Astrocyte (in vitro differentiated cells and primary cell): ENCODE measurements around the gene PLB1. TPM values are rescaled to one million over a fixed set of nuclear protein-coding genes. Genes with fewer than 3 reads are reported as not detected.
A peak's percentile ranks its signal among the peaks of the same experiment; 100 is the strongest.

Source experiments
- DNase-seq: peaks from one replicate; pipeline ENCODE4 v3.0.0-alpha.2; 2010; ENCODE audit warnings: low read depth
- FAIRE-seq: peaks from 2 replicates; lab custom pipeline; 2011; peaks lifted over from hg19 to GRCh38; lab: Jason Lieb, UNC
- H2AFZ ChIP-seq: 2 replicates; pipeline ENCODE4 v1.6.0; 2012; ENCODE audit warnings: low read depth, low read length, inconsistent platforms
- H3K27ac ChIP-seq: 2 replicates; pipeline ENCODE4 v1.5.1; 2011; ENCODE audit warnings: low read depth, low read length, inconsistent platforms
- H3K27me3 ChIP-seq: 2 replicates; pipeline ENCODE4 v1.6.0; 2011; ENCODE audit warnings: low read length, inconsistent platforms; ENCODE audit not compliant: insufficient read depth
- H3K36me3 ChIP-seq: 2 replicates; pipeline ENCODE4 v1.5.1; 2011; ENCODE audit warnings: low read length, inconsistent platforms; ENCODE audit not compliant: insufficient read depth
- H3K4me1 ChIP-seq: 2 replicates; pipeline ENCODE4 v1.5.1; 2011; ENCODE audit warnings: low read length, inconsistent platforms; ENCODE audit not compliant: insufficient read depth
- H3K4me2 ChIP-seq: 2 replicates; pipeline ENCODE4 v1.6.0; 2012; ENCODE audit warnings: low read length, inconsistent platforms
- H3K4me3 ChIP-seq: 2 replicates; pipeline ENCODE4 v1.5.1; 2011; ENCODE audit warnings: low read depth, mild to moderate bottlenecking, low read length, inconsistent platforms; ENCODE audit not compliant: insufficient read depth
- H3K79me2 ChIP-seq: 2 replicates; pipeline ENCODE4 v1.6.0; 2012; ENCODE audit warnings: mild to moderate bottlenecking, low read length, inconsistent platforms; ENCODE audit not compliant: insufficient read depth
- H3K9ac ChIP-seq: 2 replicates; pipeline ENCODE4 v1.6.0; 2012; ENCODE audit warnings: mild to moderate bottlenecking, low read length, inconsistent platforms
- H3K9me3 ChIP-seq: 2 replicates; pipeline ENCODE4 v1.5.1; 2012; ENCODE audit warnings: low read depth, mild to moderate bottlenecking, low read length, inconsistent platforms; ENCODE audit not compliant: insufficient read depth
- H4K20me1 ChIP-seq: 2 replicates; pipeline ENCODE4 v1.6.0; 2012; ENCODE audit warnings: low read length, inconsistent platforms; ENCODE audit not compliant: insufficient read depth
- H3K27ac Mint-ChIP-seq: one replicate; pipeline ENCODE4 v1.8.0; 2021; ENCODE audit warnings: mild to moderate bottlenecking, mixed read lengths; ENCODE audit not compliant: unreplicated experiment
- H3K27me3 Mint-ChIP-seq: one replicate; pipeline ENCODE4 v1.8.0; 2021; ENCODE audit warnings: low read depth, mixed read lengths; ENCODE audit not compliant: unreplicated experiment
- H3K36me3 Mint-ChIP-seq: one replicate; pipeline ENCODE4 v1.8.0; 2021; ENCODE audit warnings: low read depth, mixed read lengths; ENCODE audit not compliant: unreplicated experiment
- H3K4me1 Mint-ChIP-seq: one replicate; pipeline ENCODE4 v1.8.0; 2021; ENCODE audit warnings: low read depth, mixed read lengths; ENCODE audit not compliant: unreplicated experiment
- H3K4me3 Mint-ChIP-seq: one replicate; pipeline ENCODE4 v1.8.0; 2021; ENCODE audit warnings: mild to moderate bottlenecking, moderate library complexity, mixed read lengths; ENCODE audit not compliant: unreplicated experiment
- H3K9me3 Mint-ChIP-seq: one replicate; pipeline ENCODE4 v1.8.0; 2021; ENCODE audit warnings: mild to moderate bottlenecking, mixed read lengths; ENCODE audit not compliant: unreplicated experiment
- CTCF ChIP-seq: IDR thresholded peaks from 2 replicates; pipeline ENCODE4 v1.5.1; 2011; ENCODE audit warnings: low read depth, mild to moderate bottlenecking, inconsistent platforms, low read length, moderate library complexity; ENCODE audit not compliant: insufficient read depth
- EZH2 ChIP-seq: IDR thresholded peaks from 2 replicates; pipeline ENCODE4 v1.6.1; 2012; ENCODE audit warnings: mild to moderate bottlenecking, low read length, inconsistent platforms; ENCODE audit not compliant: insufficient read depth
- total RNA-seq: library from RNA; stranded (reverse); gene quantifications from 2 replicates; pipeline ENCODE4 v1.2.1, GENCODE V29; 2021

PLB1 gene
- total RNA-seq, 1 donor from 2014 or later = 0.98 TPM

GRCh38 chr2:28511871-28512606 lies 16.2 kb downstream of the PLB1 start:
- Mint-ChIP-seq H3K9me3 (peaks cover 1% of the 10 kb centered on the region), H3K4me3 (no peak overlapping the region), H3K27ac (no peak overlapping the region), H3K4me1 (peaks cover 2% of the 10 kb centered on the region), H3K36me3 (no peaks in the 10 kb centered on the region), H3K27me3 (peaks cover 22% of the 10 kb centered on the region)
- Histone ChIP-seq H3K79me2 (no peaks in the 10 kb centered on the region), H3K4me2 (no peak overlapping the region), H3K4me1 (no peaks in the 10 kb centered on the region), H3K9me3 (no peaks in the 10 kb centered on the region), H3K27me3 (peaks cover 27% of the 10 kb centered on the region), H3K4me3 (no peak overlapping the region), H2AFZ (no peak overlapping the region), H3K9ac (no peak overlapping the region), H3K36me3 (no peaks in the 10 kb centered on the region), H4K20me1 (no peaks in the 10 kb centered on the region), H3K27ac (no peak overlapping the region)
- TF ChIP-seq CTCF = no peak
- no peak for TF ChIP-seq EZH2
- FAIRE-seq = no peak
- DNase-seq = no peak

- H3K27ac Mint-ChIP-seq = no peak overlapping the region
- Histone ChIP-seq H3K27me3 (peaks cover 27% of the 10 kb centered on the region), H3K9ac (no peak overlapping the region), H3K4me3 (no peak overlapping the region), H3K9me3 (no peaks in the 10 kb centered on the region), H4K20me1 (no peaks in the 10 kb centered on the region), H3K4me1 (no peaks in the 10 kb centered on the region), H2AFZ (no peak overlapping the region), H3K27ac (no peak overlapping the region), H3K36me3 (no peaks in the 10 kb centered on the region), H3K4me2 (no peak overlapping the region), H3K79me2 (no peaks in the 10 kb centered on the region)
- H3K4me1 Mint-ChIP-seq = peaks cover 2% of the 10 kb centered on the region
- H3K9me3 Mint-ChIP-seq = peaks cover 1% of the 10 kb centered on the region
- no peak for TF ChIP-seq EZH2
- FAIRE-seq (no peak), DNase-seq (no peak)
- no peaks in the 10 kb centered on the region for H3K36me3 Mint-ChIP-seq
- no peak overlapping the region for H3K4me3 Mint-ChIP-seq
- H3K27me3 Mint-ChIP-seq = peaks cover 22% of the 10 kb centered on the region
These were observed 16.7 kb downstream of the PLB1 start for GRCh38 chr2:28512607-28512965.

- Histone ChIP-seq H3K36me3 (no peaks in the 10 kb centered on the region), H3K4me1 (no peaks in the 10 kb centered on the region), H3K27ac (no peak overlapping the region), H3K4me3 (no peak overlapping the region), H3K9me3 (no peaks in the 10 kb centered on the region), H3K9ac (no peak overlapping the region), H4K20me1 (no peaks in the 10 kb centered on the region), H3K79me2 (no peaks in the 10 kb centered on the region), H3K27me3 (peaks cover 27% of the 10 kb centered on the region), H3K4me2 (no peak overlapping the region), H2AFZ (no peak overlapping the region)
- Mint-ChIP-seq H3K9me3 (peaks cover 1% of the 10 kb centered on the region), H3K27me3 (peaks cover 23% of the 10 kb centered on the region), H3K27ac (peak overlapping the region; percentile 17), H3K4me3 (no peak overlapping the region), H3K4me1 (peaks cover 2% of the 10 kb centered on the region), H3K36me3 (no peaks in the 10 kb centered on the region)
- DNase-seq (no peak), FAIRE-seq (no peak)
- no peak for TF ChIP-seq CTCF
- no peak for TF ChIP-seq EZH2
These were observed 17.2 kb downstream of the PLB1 start for GRCh38 chr2:28513097-28513496.
